AG10803 (cell line): Measurements from ENCODE around the gene KCTD5.
A peak's percentile ranks its signal among the peaks of the same experiment; 100 is the strongest.
"Not testable (repeated sequence)": the region's sequence is repeated elsewhere in the genome, so short reads cannot be mapped to it uniquely, and the experiment has no call there.

Experiments used
- DNase-seq: peaks from one replicate; pipeline ENCODE4 v3.0.0; 2010; ENCODE audit warnings: low read depth
- H3K4me3 ChIP-seq: 2 replicates; pipeline ENCODE4 v1.5.1; 2011; ENCODE audit warnings: mild to moderate bottlenecking, low read length, control low read depth
- TF ChIP-seq, protein P1 (sequence below): conservative IDR thresholded peaks from 2 replicates; pipeline ENCODE4 v1.5.1; 2011; ENCODE audit warnings: mild to moderate bottlenecking, low read length, control low read depth, inconsistent platforms

The KCTD5 gene

GRCh38 chr16:2660755-2661373 is 21.5 kb upstream of the KCTD5 start:
- DNase-seq, H3K4me3 ChIP-seq: not testable (repeated sequence)
- TF ChIP-seq, protein P1, sequence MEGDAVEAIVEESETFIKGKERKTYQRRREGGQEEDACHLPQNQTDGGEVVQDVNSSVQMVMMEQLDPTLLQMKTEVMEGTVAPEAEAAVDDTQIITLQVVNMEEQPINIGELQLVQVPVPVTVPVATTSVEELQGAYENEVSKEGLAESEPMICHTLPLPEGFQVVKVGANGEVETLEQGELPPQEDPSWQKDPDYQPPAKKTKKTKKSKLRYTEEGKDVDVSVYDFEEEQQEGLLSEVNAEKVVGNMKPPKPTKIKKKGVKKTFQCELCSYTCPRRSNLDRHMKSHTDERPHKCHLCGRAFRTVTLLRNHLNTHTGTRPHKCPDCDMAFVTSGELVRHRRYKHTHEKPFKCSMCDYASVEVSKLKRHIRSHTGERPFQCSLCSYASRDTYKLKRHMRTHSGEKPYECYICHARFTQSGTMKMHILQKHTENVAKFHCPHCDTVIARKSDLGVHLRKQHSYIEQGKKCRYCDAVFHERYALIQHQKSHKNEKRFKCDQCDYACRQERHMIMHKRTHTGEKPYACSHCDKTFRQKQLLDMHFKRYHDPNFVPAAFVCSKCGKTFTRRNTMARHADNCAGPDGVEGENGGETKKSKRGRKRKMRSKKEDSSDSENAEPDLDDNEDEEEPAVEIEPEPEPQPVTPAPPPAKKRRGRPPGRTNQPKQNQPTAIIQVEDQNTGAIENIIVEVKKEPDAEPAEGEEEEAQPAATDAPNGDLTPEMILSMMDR = peak; percentile 45

DNA sequence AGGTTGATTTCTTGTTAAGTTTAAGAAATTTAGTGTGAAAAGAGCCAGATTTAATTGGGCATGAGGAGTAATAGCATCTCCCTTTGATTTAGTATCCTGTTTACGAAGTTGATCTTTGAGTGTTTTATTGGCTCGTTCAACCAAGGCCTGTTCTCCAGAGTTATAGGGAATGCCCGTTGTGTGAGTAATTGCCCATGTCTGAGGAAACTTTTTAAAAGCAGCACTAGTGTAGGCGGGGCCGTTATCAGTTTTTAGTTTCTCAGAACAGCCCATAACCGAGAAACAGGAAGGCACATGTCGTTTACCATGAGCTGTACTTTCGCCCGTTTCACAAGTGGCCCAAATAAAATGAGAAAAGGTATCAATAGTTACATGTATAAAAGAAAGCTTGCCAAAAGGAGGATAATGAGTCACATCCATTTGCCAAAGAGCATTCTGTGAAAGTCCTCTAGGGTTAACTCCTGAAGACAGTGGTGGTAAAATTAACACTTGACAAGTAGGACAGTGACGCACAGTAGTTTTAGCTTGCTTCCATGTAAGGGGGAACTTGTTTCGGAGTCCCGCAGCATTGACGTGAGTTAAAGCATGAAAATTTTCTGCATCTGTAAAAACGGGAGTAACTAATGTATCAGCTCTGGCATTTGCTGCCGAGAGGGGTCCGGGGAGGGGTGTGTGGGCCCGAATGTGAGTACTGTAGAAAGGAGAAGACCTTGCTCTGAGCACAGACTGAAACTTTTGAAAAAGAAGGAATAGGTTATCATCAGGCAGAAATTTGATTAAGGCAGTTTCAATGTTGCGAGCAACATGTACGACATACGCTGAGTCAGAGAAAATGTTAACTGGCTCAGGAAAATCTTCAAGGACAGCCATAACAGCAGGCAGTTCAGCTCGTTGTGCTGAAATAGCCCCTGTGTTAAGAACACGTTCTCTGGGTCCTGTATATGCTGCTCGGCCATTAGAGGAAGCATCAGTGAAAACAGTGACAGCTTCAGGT is 18.5 kb upstream of the KCTD5 start:
- TF ChIP-seq, protein P1 = no peak
- DNase-seq = peak; percentile 66
- no peak overlapping the region for H3K4me3 ChIP-seq

DNA sequence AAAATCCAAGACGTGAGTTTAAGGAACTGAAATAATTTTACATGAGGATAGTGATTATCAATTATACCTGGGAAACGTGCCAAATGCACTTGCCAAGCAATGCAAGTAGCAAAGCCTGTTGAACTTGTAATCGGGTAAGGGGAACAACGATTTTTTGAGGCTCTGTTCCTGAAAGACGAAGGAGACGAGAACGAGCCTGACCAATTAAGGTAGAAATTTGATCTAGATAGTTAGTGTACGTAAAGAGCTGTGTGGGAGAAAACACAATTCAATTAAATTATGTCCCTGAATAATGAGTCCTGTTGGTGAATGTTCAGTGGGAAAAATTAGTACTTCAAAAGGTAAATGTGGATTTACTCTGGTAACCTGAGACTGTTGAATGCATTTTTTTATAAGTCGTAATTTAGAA is 17.7 kb upstream of the KCTD5 start:
- no peak for DNase-seq
- H3K4me3 ChIP-seq = no peak overlapping the region
- TF ChIP-seq, protein P1 = no peak

GRCh38 chr16:2666671-2667070 is 15.7 kb upstream of the KCTD5 start:
- not testable (repeated sequence) for DNase-seq, H3K4me3 ChIP-seq

GRCh38 chr16:2669587-2669986 is 12.7 kb upstream of the KCTD5 start:
- H3K4me3 ChIP-seq, DNase-seq: not testable (repeated sequence)

DNA sequence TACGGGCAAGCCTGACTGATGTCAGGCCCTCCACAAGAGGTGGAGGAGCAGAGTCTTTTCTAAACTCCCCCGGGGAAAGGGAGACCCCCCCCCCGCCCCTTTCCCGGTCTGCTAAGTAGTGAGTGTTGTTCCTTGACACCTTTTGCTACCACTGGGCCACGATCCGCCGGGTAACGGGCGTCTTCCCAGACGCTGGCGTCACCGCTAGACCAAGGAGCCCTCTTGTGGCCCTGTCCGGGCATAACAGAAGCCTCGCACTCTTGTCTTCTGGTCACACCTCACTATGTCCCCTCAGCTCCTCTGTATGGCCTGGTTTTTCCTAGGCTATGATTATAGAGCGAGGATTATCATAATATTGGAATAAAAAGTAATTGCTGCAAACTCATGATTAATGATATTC is 12.3 kb upstream of the KCTD5 start:
- peak; percentile 44 for DNase-seq
- TF ChIP-seq, protein P1 = peak; percentile 70
- H3K4me3 ChIP-seq = not testable (repeated sequence)

DNA sequence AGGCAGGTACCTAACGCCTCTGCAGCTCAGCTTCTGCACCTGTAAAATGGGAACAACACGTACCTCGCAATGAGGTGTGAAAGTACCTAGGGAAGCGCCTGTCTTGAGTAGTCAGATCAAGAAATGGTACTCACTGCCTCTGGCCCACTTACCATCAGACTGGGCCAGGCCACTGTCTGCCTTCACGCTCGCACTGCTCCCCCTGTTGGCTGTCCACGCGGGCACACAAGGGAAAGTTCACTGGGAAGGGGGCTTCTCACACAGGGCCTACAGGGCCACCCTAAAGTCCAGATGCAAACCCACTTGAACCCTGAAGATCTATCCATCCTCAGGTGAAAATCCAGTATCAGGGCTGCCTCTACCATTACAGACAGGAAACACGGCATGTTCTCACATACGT is 11.1 kb upstream of the KCTD5 start:
- TF ChIP-seq, protein P1 = peak; percentile 35
- DNase-seq, H3K4me3 ChIP-seq: not testable (repeated sequence)

DNA sequence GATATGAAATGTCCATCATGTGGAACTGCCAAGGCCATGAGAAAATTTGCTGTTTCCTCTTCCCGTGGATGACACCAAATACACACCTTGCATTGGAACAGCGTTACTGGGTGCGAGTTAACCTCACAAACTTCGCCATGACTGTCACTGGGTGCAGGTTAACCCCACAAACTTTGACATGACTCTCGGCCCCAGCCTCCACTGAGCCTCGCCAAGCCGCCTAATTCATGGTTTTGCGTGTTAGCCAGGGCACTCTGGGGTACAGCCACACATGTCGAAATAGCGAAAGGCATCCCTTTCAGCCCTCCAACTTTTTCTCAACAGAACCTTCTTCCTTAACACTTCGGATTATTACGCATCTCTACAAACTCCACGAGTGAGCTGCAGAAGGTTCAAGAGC is 10.6 kb upstream of the KCTD5 start:
- H3K4me3 ChIP-seq = peak overlapping the region; percentile 57
- TF ChIP-seq, protein P1 = no peak

More for the DNA sequence above, 10.6 kb upstream of the KCTD5 start:
- no peak for DNase-seq
